NCI-H226 (cell line): ENCODE results near the gene HMGB4.

Experiments
- DNase-seq: peaks from one replicate; pipeline ENCODE4 v3.0.0-alpha.2; 2015

HMGB4 gene

GRCh38 chr1:33902486-33903209 lies 38.8 kb downstream of the HMGB4 start:
- no peak for DNase-seq

- no peak for DNase-seq
Observed at GRCh38 chr1:33903210-33903589, 39.3 kb downstream of the HMGB4 start.

DNA sequence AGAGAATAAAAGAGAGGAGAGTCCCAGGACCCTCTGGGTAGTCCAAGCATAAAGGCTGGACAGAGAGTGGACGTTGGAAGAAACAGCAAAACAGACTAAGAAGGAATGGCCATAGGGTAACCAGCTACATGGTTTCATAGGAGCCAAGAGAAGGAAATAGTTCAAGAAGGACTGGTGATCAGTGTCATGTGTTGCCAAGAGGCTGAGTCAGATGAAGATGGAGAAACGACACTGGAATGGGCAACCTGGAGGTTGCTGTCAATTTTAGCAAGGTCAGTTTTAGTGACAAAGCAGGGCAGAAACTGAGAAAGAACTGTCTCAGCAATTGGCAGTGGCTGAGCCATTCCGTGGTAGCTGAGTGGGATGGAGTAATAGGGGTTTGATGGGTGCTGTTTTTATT lies 41.4 kb downstream of the HMGB4 start:
- no peak for DNase-seq

- DNase-seq: no peak
Observed at GRCh38 chr1:33906156-33906555, 42.3 kb downstream of the HMGB4 start.

DNA sequence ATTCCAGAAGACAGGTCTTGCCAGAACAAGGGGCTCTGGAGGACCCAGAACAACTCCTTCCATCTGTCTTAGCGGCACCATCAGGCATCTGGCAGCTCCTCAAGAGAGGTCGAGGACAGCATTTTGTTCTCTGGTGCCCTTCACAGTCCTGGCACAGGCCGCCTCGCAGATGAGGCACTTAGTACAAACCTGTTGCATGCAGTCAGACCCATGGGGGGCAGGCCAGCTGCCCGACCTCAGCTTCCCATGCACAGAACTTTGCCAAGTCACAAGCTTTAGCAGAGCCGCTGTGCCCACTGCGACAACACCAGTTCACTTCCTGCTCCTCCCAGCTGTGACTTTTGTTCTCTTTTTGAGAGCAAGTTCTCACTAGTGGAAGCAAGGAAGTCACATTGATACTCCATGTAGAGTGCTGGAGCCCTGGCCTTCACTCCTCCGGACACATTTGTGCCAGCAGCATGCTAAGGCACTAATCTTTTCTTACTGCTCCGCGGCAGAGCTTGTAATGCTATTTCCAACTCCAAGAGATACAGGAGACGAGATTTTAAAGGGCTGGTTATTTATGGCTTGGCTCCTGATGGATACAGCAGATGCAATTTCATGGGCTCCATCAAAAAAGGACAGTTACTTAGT lies 44.6 kb downstream of the HMGB4 start:
- no peak for DNase-seq
